ENCODE measurements around the gene UBE2M.
"Not testable (repeated sequence)": the region's sequence is repeated elsewhere in the genome, so short reads cannot be mapped to it uniquely, and the experiment has no call there.

Gene UBE2M

DNA sequence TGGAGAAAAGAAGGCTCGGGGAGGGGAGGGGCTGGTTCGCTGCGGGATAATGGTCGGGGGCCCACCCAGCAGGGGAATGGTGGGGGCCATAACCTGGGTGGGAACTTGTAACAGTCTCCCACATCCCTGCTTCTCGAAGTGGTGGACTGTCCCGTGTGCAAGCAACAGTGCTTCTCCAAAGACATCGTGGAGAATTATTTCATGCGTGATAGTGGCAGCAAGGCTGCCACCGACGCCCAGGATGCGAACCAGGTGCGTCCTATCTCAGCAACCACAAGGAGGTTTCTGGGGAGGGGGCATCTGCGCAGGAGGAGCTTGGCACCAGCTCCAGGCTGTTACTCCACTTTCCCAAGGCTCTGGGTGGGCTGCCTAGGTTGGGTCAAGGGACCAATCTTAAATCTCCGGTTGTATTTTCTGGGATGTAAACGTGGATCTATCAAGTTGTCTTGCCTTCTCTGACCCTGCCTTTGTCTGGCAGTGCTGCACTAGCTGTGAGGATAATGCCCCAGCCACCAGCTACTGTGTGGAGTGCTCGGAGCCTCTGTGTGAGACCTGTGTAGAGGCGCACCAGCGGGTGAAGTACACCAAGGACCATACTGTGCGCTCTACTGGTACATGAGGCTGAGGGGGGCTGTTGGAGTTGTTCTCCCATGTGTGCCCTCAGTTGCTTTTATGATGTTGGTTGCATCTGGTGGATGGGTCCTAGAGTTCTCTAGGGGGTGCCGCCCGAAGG, 13.0 kb downstream of the UBE2M start:
- Histone ChIP-seq H3K27me3 (ENCODE audit: insufficient read depth, low read length) (no peaks in the 10 kb centered on the region), H3K4me1 (ENCODE audit: control insufficient read depth, insufficient read depth, low read length, unreplicated experiment) (peaks cover 8% of the 10 kb centered on the region), H2AFZ (ENCODE audit: low read length, unreplicated experiment) (no peak overlapping the region), H3K4me3 (ENCODE audit: low read depth, low read length) (peak overlapping the region; percentile 95), H3K79me2 (ENCODE audit: control insufficient read depth, insufficient read depth, low read length, unreplicated experiment) (peaks cover 43% of the 10 kb centered on the region), H3K36me3 (ENCODE audit: insufficient read depth, low read length) (peaks cover 5% of the 10 kb centered on the region; the same call in 1 of the 2 replicates), H3K27ac (ENCODE audit: low read depth, low read length) (no peak overlapping the region)

DNA sequence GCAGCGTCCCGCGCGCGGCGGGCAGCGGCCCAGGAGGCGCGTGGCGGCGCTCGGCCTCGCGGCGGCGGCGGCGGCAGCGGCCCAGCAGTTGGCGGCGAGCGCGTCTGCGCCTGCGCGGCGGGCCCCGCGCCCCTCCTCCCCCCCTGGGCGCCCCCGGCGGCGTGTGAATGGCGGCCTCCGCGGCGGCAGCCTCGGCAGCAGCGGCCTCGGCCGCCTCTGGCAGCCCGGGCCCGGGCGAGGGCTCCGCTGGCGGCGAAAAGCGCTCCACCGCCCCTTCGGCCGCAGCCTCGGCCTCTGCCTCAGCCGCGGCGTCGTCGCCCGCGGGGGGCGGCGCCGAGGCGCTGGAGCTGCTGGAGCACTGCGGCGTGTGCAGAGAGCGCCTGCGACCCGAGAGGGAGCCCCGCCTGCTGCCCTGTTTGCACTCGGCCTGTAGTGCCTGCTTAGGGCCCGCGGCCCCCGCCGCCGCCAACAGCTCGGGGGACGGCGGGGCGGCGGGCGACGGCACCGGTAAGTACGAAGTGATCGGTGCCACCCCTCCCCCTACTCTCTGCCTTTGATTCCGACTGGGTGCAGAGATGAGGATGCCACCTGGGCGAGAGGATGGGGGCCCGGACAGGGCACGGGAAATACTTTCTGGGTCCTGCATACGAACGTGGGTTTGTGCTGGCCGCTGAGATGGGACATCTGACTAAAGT, 13.7 kb downstream of the UBE2M start:
- peaks cover 43% of the 10 kb centered on the region for H3K79me2 ChIP-seq (ENCODE audit: control insufficient read depth, insufficient read depth, low read length, unreplicated experiment)

DNA sequence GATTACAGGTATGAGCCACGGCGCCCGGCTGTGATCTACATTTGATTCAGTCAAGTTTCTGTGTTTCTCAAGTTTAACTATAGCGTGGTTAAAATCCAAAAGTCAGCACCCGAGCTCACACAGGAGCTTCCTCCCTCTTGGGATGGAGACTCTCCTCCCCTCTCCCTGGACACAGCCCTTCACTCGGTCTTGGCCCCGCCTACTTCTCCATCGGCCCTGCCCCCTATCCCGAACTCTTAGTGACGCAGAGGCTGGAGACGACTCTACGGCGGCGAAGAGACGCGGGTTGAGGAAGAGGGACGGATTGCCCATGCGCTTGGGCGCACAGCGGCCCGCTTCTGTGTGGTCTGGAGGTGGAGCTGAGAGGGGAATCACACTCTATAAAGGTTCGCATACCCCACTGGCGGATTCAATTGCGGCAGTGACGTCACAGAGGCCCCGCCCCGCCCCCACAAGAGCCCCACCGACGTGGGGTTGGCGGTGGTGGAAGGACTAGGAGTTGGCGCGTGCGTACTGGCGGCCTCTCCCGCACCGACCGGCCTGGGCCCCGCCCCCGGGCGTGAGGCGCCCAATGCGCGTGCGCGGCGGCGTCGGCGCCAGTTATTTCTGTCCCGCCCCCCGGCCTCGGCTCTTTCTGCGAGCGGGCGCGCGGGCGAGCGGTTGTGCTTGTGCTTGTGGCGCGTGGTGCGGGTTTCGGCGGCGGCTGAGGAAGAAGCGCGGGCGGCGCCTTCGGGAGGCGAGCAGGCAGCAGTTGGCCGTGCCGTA, 14.4 kb downstream of the UBE2M start, which contains the start of gene TRIM28:
TRIM28 (plus strand) TSS at position 239 of the 765 bp plus-strand sequence. CDS start 694 bp downstream, outside the sequence.
- peaks cover 5% of the 10 kb centered on the region; the same call in 1 of the 2 replicates for H3K36me3 ChIP-seq (ENCODE audit: insufficient read depth, low read length)
- peak within 1 kb of the TSS; percentile 96 for H3K27ac ChIP-seq (ENCODE audit: low read depth, low read length)
- H3K27me3 ChIP-seq (ENCODE audit: insufficient read depth, low read length) = peaks cover 6% of the 10 kb centered on the region
- peaks cover 42% of the 10 kb centered on the region for H3K79me2 ChIP-seq (ENCODE audit: control insufficient read depth, insufficient read depth, low read length, unreplicated experiment)
- H2AFZ ChIP-seq (ENCODE audit: low read length, unreplicated experiment) = peak within 1 kb of the TSS; percentile 93
- peak within 1 kb of the TSS; percentile 95 for H3K4me3 ChIP-seq (ENCODE audit: low read depth, low read length)
- peaks cover 8% of the 10 kb centered on the region for H3K4me1 ChIP-seq (ENCODE audit: control insufficient read depth, insufficient read depth, low read length, unreplicated experiment)

More for the DNA sequence above, 13.7 kb downstream of the UBE2M start:
- no peaks in the 10 kb centered on the region for H3K27me3 ChIP-seq (ENCODE audit: insufficient read depth, low read length)
- H3K27ac ChIP-seq (ENCODE audit: low read depth, low read length) = peak overlapping the region; percentile 96; the same call in 1 of the 2 replicates
- H2AFZ ChIP-seq (ENCODE audit: low read length, unreplicated experiment) = no peak overlapping the region
- H3K4me3 ChIP-seq (ENCODE audit: low read depth, low read length) = peak overlapping the region; percentile 95
- peaks cover 5% of the 10 kb centered on the region; the same call in 1 of the 2 replicates for H3K36me3 ChIP-seq (ENCODE audit: insufficient read depth, low read length)
- peaks cover 8% of the 10 kb centered on the region for H3K4me1 ChIP-seq (ENCODE audit: control insufficient read depth, insufficient read depth, low read length, unreplicated experiment)

DNA sequence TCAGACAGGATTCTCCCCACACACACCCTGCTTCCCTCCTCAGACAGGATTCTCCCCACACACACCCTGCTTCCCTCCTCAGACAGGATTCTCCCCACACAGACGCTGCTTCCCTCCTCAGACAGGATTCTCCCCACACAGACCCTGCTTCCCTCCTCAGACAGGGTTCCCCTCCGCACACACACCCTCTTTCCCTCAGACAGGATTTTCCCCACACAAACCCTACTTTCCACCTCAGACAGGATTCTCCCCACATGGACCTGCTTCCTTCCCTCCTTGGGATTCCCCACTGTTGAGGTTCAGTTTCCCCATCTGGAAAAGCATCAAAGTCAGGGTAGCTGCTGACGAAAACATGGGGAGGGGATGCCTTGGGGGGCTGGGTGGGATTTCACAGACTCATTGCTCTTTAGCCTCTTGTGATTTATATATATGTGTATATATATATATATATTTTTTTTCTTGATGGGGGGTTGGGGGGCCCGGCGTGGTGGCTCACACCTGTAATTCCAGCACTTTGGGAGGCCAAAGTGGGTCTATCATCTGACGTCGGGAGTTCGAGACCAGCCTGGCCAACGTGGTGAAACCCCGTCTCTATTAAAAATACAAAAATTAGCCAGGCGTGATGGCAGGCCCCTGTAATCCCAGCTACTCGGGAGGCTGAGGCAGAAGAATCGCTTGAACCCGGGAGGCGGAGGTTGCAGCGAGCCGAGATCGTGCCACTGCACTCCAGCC, 15.6 kb downstream of the UBE2M start:
- H3K27ac ChIP-seq (ENCODE audit: low read depth, low read length); H3K36me3 ChIP-seq (ENCODE audit: insufficient read depth, low read length); H2AFZ ChIP-seq (ENCODE audit: low read length, unreplicated experiment); H3K4me3 ChIP-seq (ENCODE audit: low read depth, low read length); H3K4me1 ChIP-seq (ENCODE audit: control insufficient read depth, insufficient read depth, low read length, unreplicated experiment): not testable (repeated sequence)
- peaks cover 32% of the 10 kb centered on the region for H3K79me2 ChIP-seq (ENCODE audit: control insufficient read depth, insufficient read depth, low read length, unreplicated experiment)
- H3K27me3 ChIP-seq (ENCODE audit: insufficient read depth, low read length) = peaks cover 16% of the 10 kb centered on the region

DNA sequence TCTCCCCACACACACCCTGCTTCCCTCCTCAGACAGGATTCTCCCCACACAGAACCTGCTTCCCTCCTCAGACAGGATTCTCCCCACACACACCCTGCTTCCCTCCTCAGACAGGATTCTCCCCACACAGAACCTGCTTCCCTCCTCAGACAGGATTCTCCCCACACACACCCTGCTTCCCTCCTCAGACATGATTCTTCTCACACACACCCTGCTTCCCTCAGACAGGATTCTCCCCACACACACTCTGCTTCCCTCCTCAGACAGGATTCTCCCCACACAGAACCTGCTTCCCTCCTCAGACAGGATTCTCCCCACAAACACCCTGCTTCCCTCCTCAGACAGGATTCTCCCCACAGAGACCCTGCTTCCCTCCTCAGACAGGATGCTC, 19.2 kb downstream of the UBE2M start:
- H3K27ac ChIP-seq (ENCODE audit: low read depth, low read length); H3K36me3 ChIP-seq (ENCODE audit: insufficient read depth, low read length): not testable (repeated sequence)

DNA sequence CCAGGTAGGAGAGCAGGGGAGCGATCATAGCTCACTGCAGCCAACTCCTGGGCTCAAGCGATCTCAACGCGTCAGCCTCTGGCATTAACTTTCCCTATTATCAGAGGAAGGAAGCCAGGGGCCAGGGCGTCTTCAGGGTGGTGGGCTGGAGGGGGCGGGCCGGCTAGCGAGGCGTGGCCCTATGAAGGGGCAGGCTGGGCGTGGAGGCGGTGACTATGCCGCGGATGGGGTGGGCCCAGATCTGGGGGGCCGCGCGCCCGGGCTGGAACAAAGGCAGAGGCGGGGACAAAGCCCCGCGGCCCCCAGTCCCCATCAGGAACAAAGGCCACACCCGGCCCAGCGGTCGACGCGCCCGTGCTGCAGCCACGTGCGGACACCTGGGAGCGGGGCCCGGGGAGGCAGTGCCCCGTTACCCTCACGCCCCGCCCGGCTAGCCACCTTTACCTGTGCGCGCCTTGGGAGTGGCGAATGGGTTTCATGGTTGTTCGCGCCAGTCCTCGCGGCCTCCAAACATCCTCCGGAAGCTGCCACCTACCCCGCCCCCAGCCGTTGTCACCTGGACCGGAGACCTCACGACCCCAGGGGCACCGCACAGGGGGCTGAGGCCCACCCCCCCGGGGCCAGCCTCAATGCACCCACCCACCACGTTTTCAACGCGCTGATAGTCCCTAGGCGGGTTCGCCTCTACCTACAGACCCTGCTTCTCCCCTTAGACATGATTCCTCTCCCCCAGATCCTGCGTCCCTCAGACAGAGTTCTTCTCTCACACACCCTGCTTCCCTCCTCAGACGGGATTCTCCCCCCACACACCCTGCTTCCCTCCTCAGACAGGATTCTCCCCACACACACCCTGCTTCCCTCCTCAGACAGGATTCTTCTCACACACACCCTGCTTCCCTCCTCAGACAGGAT, 19.9 kb downstream of the UBE2M start:
- Histone ChIP-seq H2AFZ (ENCODE audit: low read length, unreplicated experiment) (peak overlapping the region; percentile 7), H3K4me1 (ENCODE audit: control insufficient read depth, insufficient read depth, low read length, unreplicated experiment) (no peaks in the 10 kb centered on the region), H3K4me3 (ENCODE audit: low read depth, low read length) (peak overlapping the region; percentile 51), H3K27me3 (ENCODE audit: insufficient read depth, low read length) (peaks cover 19% of the 10 kb centered on the region), H3K79me2 (ENCODE audit: control insufficient read depth, insufficient read depth, low read length, unreplicated experiment) (no peaks in the 10 kb centered on the region), H3K27ac (ENCODE audit: low read depth, low read length) (no peak overlapping the region), H3K36me3 (ENCODE audit: insufficient read depth, low read length) (no peaks in the 10 kb centered on the region)

More for the DNA sequence above, 19.2 kb downstream of the UBE2M start:
- H3K4me1 ChIP-seq (ENCODE audit: control insufficient read depth, insufficient read depth, low read length, unreplicated experiment); H3K79me2 ChIP-seq (ENCODE audit: control insufficient read depth, insufficient read depth, low read length, unreplicated experiment); H2AFZ ChIP-seq (ENCODE audit: low read length, unreplicated experiment); H3K4me3 ChIP-seq (ENCODE audit: low read depth, low read length): not testable (repeated sequence)
- peaks cover 19% of the 10 kb centered on the region for H3K27me3 ChIP-seq (ENCODE audit: insufficient read depth, low read length)

DNA sequence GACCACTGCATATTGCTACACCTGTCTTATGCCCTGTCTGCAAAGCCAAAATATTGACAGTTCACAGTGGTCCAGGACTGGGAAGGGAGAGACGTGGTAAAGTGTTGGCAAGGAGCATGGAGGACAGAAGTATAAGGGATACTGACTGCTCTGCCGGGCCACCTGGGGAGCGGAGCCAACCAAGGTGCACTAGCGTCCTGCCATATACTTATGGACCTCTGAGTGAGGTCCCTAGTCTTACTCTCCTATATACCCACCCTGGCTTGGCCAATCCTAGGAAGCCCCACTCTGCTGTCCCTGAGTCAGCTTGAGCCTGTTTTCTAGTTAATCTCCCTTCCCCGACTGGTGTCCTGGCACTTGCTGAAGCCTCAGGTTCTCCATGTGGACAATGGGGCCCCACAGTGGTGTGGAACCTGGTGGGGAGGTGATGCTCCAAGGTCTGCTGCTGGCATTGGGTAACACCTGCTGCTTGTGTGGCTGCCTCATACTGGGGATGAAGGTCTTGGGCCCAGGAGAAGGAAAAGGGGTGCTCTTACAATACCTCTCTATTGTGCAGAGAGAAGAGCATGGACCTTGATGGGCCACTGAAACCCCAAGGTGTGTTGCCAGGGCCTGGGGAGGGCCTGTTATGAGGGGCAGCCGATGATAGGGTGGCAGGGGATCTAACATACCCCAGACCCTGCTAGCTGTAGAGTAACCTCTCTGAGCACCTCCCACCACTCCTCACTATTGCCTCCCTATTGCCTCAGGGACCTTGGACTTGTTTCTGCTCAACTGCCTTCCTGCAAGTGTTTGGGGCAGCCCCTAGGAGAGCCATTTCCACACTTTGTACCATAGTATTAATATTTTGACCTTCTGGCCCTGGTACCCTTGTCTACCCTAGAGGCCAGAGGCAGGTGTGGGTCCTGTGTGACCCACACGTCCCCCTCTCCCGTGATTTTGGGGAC, 21.3 kb downstream of the UBE2M start:
- H3K27ac ChIP-seq (ENCODE audit: low read depth, low read length) = no peak overlapping the region
- H3K4me1 ChIP-seq (ENCODE audit: control insufficient read depth, insufficient read depth, low read length, unreplicated experiment) = no peaks in the 10 kb centered on the region
- no peaks in the 10 kb centered on the region for H3K36me3 ChIP-seq (ENCODE audit: insufficient read depth, low read length)
- H2AFZ ChIP-seq (ENCODE audit: low read length, unreplicated experiment) = no peak overlapping the region
- peaks cover 21% of the 10 kb centered on the region for H3K27me3 ChIP-seq (ENCODE audit: insufficient read depth, low read length)
- H3K4me3 ChIP-seq (ENCODE audit: low read depth, low read length) = no peak overlapping the region
- no peaks in the 10 kb centered on the region for H3K79me2 ChIP-seq (ENCODE audit: control insufficient read depth, insufficient read depth, low read length, unreplicated experiment)

DNA sequence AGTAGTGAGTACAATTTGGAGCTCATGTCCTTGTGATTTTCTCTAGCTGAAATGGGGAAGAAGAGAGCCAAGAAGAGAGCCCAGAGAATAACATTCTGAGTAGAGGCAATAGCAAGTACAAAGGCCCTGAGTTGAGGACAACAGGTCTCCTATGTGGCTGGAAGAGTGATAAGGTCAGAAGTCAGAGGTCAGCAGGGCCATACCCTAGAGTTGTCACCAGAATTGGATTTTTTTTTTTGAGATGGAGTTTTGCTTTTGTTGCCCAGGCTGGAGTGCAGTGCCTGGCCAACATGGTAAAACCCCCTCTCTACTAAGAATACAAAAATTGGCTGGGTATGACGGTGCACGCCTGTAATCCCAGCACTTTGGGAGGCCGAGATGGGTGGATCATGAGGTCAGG, 22.6 kb downstream of the UBE2M start:
- Histone ChIP-seq H3K79me2 (ENCODE audit: control insufficient read depth, insufficient read depth, low read length, unreplicated experiment) (no peaks in the 10 kb centered on the region), H3K27me3 (ENCODE audit: insufficient read depth, low read length) (peaks cover 33% of the 10 kb centered on the region), H3K4me1 (ENCODE audit: control insufficient read depth, insufficient read depth, low read length, unreplicated experiment) (no peaks in the 10 kb centered on the region), H3K36me3 (ENCODE audit: insufficient read depth, low read length) (no peaks in the 10 kb centered on the region), H3K4me3 (ENCODE audit: low read depth, low read length) (no peak overlapping the region), H2AFZ (ENCODE audit: low read length, unreplicated experiment) (no peak overlapping the region), H3K27ac (ENCODE audit: low read depth, low read length) (no peak overlapping the region)
